ENCODE results near the gene NFATC1.
"Not testable (repeated sequence)": the region's sequence is repeated elsewhere in the genome, so short reads cannot be mapped to it uniquely, and the experiment has no call there.

NFATC1 gene

DNA sequence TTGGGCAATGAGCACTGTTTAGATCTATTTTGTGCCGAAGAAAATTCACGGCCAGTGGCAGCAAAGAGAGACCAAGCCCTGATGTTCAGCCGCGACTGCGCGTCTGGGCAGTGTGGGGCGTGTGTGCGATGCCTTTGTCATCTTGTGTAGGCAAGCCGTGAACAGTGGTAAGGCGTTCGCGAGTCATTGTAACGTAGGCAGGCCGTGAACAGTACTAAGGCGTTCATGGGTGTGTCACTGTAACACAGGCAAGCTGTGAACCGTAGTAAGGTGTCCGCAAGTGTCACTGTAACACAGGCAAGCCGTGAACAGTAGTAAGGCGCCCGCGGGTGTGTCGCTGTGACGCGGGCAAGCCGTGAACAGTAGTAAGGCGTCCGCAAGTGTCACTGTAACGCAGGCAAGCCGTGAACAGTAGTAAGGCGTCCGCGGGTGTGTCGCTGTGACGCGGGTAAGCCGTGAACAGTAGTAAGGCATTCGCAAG is 99.9 kb downstream of the NFATC1 start:
- peaks cover 10 to 26% of the 10 kb centered on the region in 2 donors for H3K4me1 ChIP-seq (ENCODE audit: control insufficient read depth in 1 of 2, insufficient read depth in 2 of 2, low read length in 2 of 2)
- peaks cover 0 to 13% of the 10 kb centered on the region in 2 donors for H3K36me3 ChIP-seq (ENCODE audit: control insufficient read depth in 1 of 2, insufficient read depth in 2 of 2, low read length in 2 of 2)
- H3K9me3 ChIP-seq (ENCODE audit: control insufficient read depth in 1 of 2, low read length in 2 of 2): peaks cover 0 to 12% of the 10 kb centered on the region in 2 donors
- no peak overlapping the region for H3K4me3 ChIP-seq (ENCODE audit: low read depth in 1 of 2, low read length in 2 of 2)
- no peak overlapping the region for H3K27ac ChIP-seq (ENCODE audit: low read length)
- no peaks in the 10 kb centered on the region for H3K27me3 ChIP-seq (ENCODE audit: low read depth, low read length)

DNA sequence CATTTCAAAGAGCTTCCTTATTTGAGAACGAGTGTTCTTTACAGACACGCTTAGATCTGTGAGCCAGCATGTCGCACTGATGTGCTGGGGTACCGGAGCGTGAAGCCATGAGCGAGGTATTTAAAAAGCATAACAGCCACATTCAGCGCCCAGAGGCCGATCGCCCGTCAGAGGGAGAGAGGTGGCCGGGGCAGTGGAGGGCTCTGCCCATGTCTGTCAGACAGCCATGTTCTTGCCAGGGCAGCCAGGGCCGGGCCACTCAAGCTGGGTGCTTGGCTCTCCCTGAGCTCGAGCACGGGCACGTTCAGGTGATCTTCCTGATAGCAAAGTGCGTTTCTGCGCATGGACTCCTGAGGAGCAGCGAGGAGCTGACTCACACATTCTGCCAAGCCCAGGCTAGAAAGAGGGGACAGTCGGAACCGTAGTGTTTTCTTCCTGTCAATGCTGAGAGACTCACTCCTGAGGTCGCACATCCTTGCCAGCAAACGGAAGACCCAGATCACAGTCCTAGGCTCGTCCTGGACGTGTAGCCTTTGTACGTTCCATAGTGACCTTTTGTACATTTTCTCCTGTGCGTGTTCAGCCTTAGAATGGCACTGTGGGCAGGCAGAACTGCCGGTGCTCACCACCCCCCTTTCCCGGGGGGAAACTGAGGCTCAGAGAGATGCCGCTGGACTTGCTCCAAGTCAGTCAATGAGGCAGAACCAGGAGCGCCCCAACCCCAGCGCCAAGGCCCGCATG is 100.7 kb downstream of the NFATC1 start:
- Histone ChIP-seq H3K27ac (ENCODE audit: low read length) (peak overlapping the region; percentile 72), H3K4me1 (ENCODE audit: control insufficient read depth in 1 of 2, insufficient read depth in 2 of 2, low read length in 2 of 2) (peaks cover 10 to 26% of the 10 kb centered on the region in 2 donors), H3K27me3 (ENCODE audit: low read depth, low read length) (no peaks in the 10 kb centered on the region), H3K4me3 (ENCODE audit: low read depth in 1 of 2, low read length in 2 of 2) (no peak overlapping the region), H3K9me3 (ENCODE audit: control insufficient read depth in 1 of 2, low read length in 2 of 2) (peaks cover 0 to 12% of the 10 kb centered on the region in 2 donors), H3K36me3 (ENCODE audit: control insufficient read depth in 1 of 2, insufficient read depth in 2 of 2, low read length in 2 of 2) (peaks cover 0 to 10% of the 10 kb centered on the region in 2 donors)

DNA sequence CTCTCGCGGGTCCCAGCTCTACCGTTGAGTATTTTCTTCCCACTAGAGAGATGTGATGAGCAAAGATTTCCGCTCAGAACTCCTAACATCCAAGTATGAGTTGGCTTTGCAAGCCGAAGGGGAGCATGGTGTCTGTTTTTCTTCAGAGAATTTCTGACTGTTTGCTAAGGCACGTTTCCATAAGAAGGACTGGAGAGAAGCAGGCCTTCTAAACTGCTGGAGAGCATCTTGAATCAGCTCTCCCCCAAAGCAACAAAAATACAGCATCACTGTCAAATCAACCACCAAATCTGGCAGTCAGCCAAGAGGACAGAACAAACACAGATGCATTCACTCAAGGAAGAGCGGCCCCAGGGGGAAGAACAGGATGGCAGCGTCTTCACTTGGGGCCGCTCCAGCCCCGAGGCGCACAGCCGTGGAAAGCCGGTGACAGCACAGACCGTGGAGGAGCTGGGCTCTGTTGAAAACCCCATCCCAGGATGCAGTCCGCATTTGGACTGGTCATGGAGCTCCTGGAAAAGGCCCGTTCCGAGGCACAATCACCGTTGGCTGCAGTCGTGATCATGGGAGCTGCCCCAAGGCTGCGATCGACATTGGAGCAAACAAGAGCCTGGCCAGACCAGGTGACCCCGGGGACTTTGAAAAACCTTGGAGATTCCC is 101.4 kb downstream of the NFATC1 start:
- H3K4me3 ChIP-seq (ENCODE audit: low read depth in 1 of 2, low read length in 2 of 2): peak overlapping the region in 1 of 2 donors; percentile 20
- H3K9me3 ChIP-seq (ENCODE audit: control insufficient read depth in 1 of 2, low read length in 2 of 2): peaks cover 0 to 12% of the 10 kb centered on the region in 2 donors
- peak overlapping the region; percentile 72 for H3K27ac ChIP-seq (ENCODE audit: low read length)
- H3K36me3 ChIP-seq (ENCODE audit: control insufficient read depth in 1 of 2, insufficient read depth in 2 of 2, low read length in 2 of 2): peaks cover 0 to 8% of the 10 kb centered on the region in 2 donors
- H3K27me3 ChIP-seq (ENCODE audit: low read depth, low read length): no peaks in the 10 kb centered on the region
- peaks cover 10 to 26% of the 10 kb centered on the region in 2 donors for H3K4me1 ChIP-seq (ENCODE audit: control insufficient read depth in 1 of 2, insufficient read depth in 2 of 2, low read length in 2 of 2)

DNA sequence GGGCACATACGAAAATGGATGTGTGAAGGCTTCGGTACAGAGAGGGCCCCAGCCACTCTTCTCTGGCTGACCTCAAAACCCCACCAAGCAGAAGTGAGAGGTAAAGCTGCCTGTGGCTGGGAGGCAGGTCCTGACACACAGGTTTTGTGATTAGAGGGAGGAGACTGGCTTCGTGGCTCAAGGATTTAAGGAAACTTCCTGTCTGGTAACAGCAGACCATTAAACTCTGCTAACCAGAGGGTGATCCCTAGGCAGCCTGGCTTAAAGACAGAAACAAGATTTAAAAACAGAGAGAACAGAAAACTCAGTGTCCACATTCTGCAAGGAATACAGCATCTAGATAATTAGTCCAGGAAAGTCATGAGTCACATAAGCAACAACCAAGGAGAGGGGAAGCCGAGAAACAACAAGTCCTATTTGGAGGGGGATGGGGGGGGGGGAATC is 101.9 kb downstream of the NFATC1 start:
- peaks cover 0 to 8% of the 10 kb centered on the region in 2 donors for H3K36me3 ChIP-seq (ENCODE audit: control insufficient read depth in 1 of 2, insufficient read depth in 2 of 2, low read length in 2 of 2)
- H3K4me3 ChIP-seq (ENCODE audit: low read depth in 1 of 2, low read length in 2 of 2): peak overlapping the region in 1 of 2 donors; percentile 20
- H3K27ac ChIP-seq (ENCODE audit: low read length): peak overlapping the region; percentile 72
- H3K27me3 ChIP-seq (ENCODE audit: low read depth, low read length): no peaks in the 10 kb centered on the region
- peaks cover 0 to 12% of the 10 kb centered on the region in 2 donors for H3K9me3 ChIP-seq (ENCODE audit: control insufficient read depth in 1 of 2, low read length in 2 of 2)
- H3K4me1 ChIP-seq (ENCODE audit: control insufficient read depth in 1 of 2, insufficient read depth in 2 of 2, low read length in 2 of 2): peaks cover 10 to 26% of the 10 kb centered on the region in 2 donors

DNA sequence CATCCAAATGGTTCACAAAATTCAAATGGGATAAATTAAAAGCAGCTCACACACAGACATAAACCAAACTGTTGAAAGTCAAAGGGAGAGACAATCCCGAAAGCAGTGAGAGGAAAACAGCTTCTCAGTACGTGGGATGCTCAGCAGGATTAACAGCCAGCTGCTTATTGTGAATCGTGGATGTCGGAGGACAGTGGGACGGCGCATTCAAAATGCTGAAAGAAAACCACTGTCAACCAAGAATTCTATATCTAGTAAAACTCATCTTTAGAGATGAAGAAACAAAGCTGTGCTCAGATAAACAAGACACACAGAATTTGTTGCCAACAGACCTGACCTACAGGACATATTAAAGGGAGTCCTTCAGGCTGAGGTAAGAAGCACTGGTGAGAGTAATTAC is 102.9 kb downstream of the NFATC1 start:
- peaks cover 0 to 4% of the 10 kb centered on the region in 2 donors for H3K36me3 ChIP-seq (ENCODE audit: control insufficient read depth in 1 of 2, insufficient read depth in 2 of 2, low read length in 2 of 2)
- no peak overlapping the region for H3K4me3 ChIP-seq (ENCODE audit: low read depth in 1 of 2, low read length in 2 of 2)
- H3K27me3 ChIP-seq (ENCODE audit: low read depth, low read length): no peaks in the 10 kb centered on the region
- H3K9me3 ChIP-seq (ENCODE audit: control insufficient read depth in 1 of 2, low read length in 2 of 2): peaks cover 0 to 12% of the 10 kb centered on the region in 2 donors
- peaks cover 10 to 26% of the 10 kb centered on the region in 2 donors for H3K4me1 ChIP-seq (ENCODE audit: control insufficient read depth in 1 of 2, insufficient read depth in 2 of 2, low read length in 2 of 2)
- H3K27ac ChIP-seq (ENCODE audit: low read length): no peak overlapping the region

DNA sequence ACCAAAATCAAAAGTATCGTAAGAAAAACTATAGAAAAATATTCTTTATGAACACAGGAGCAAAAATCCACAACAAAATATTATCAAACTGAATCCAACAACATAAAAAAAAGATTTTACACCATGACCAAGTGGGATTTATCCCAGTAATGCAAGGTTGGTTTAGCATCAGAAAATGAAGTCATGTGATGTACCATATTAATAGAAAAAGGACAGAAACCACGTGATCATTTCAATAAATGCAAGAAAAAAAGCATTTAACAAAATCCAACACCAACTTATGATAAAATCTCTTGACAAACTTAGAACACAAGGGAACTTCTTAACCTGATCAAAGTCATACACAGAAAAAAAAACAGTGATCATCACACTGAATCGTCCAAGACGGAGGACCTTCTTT is 105.3 kb downstream of the NFATC1 start:
- peaks cover 0 to 12% of the 10 kb centered on the region in 2 donors for H3K9me3 ChIP-seq (ENCODE audit: control insufficient read depth in 1 of 2, low read length in 2 of 2)
- no peaks in the 10 kb centered on the region for H3K27me3 ChIP-seq (ENCODE audit: low read depth, low read length)

DNA sequence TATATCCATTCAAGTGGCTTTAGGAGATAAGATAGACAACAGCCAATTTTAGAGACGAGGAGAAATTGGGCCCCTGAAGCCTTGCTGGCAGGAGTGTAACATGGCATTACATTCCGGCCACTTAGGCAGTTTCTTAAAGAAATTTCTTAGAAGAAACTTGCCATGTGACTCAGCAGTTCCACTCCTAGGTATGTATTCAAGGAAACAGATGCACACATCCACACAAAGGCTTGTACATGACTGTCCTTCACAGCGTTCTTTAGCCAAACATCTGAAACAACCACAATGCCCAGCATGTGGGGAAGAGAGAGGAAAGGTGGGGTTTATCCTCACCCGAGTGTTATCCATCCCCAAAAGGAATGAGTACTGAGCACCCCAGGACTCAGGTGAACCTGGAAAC is 107.1 kb downstream of the NFATC1 start:
- Histone ChIP-seq H3K36me3 (ENCODE audit: control insufficient read depth in 1 of 2, insufficient read depth in 2 of 2, low read length in 2 of 2) (no peaks in the 10 kb centered on the region), H3K27me3 (ENCODE audit: low read depth, low read length) (no peaks in the 10 kb centered on the region), H3K4me3 (ENCODE audit: low read depth in 1 of 2, low read length in 2 of 2) (no peak overlapping the region), H3K27ac (ENCODE audit: low read length) (no peak overlapping the region), H3K9me3 (ENCODE audit: control insufficient read depth in 1 of 2, low read length in 2 of 2) (peaks cover 0 to 12% of the 10 kb centered on the region in 2 donors), H3K4me1 (ENCODE audit: control insufficient read depth in 1 of 2, insufficient read depth in 2 of 2, low read length in 2 of 2) (peaks cover 0 to 20% of the 10 kb centered on the region in 2 donors)

More for the DNA sequence above, 105.3 kb downstream of the NFATC1 start:
- H3K36me3 ChIP-seq (ENCODE audit: control insufficient read depth in 1 of 2, insufficient read depth in 2 of 2, low read length in 2 of 2): no peaks in the 10 kb centered on the region
- no peak overlapping the region for H3K4me3 ChIP-seq (ENCODE audit: low read depth in 1 of 2, low read length in 2 of 2)
- H3K27ac ChIP-seq (ENCODE audit: low read length): no peak overlapping the region
- H3K4me1 ChIP-seq (ENCODE audit: control insufficient read depth in 1 of 2, insufficient read depth in 2 of 2, low read length in 2 of 2): peaks cover 10 to 23% of the 10 kb centered on the region in 2 donors

DNA sequence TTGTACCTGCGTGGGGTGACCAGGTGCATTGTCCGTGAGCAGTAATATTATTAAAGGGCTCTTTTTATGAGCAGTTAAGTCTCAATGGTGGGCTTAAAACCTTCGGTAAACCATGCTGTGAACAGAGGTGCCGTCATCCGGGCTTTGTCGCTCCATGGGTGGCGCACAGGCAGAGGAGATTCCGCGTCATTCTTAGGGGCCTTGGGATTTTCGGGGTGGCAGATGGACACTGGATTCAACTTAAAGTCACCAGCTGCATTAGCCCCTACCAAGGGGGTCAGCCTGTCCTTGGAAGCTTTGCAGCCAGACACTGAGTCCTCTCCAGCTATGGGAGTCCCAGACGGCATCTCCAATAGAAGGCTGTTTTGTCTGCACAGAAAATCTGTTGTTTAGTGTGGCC is 107.7 kb downstream of the NFATC1 start:
- Histone ChIP-seq H3K4me1 (ENCODE audit: control insufficient read depth in 1 of 2, insufficient read depth in 2 of 2, low read length in 2 of 2) (peaks cover 0 to 25% of the 10 kb centered on the region in 2 donors), H3K27me3 (ENCODE audit: low read depth, low read length) (no peaks in the 10 kb centered on the region), H3K36me3 (ENCODE audit: control insufficient read depth in 1 of 2, insufficient read depth in 2 of 2, low read length in 2 of 2) (no peaks in the 10 kb centered on the region)

DNA sequence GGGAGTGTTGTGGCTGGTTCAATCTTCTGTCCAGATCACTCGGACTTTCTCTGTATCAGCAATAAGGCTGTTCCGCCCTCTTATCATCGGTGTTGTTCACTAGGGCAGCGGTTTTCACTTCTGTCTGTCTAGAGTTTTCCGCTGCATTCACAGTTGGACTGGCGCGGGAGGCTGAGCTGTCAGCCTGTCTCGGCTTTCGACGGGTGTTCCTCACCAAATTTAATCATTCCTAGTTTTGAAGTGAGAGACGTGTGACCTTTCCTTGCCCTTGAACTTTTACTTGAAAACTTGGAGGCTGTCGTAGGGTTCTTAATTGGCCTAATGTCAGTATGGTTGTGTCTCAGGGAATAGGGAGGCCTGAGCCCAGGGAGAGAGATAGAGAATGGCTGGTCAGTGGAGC is 108.3 kb downstream of the NFATC1 start:
- Histone ChIP-seq H3K27me3 (ENCODE audit: low read depth, low read length) (no peaks in the 10 kb centered on the region), H3K9me3 (ENCODE audit: control insufficient read depth in 1 of 2, low read length in 2 of 2) (peaks cover 0 to 5% of the 10 kb centered on the region in 2 donors), H3K27ac (ENCODE audit: low read length) (no peak overlapping the region), H3K4me3 (ENCODE audit: low read depth in 1 of 2, low read length in 2 of 2) (no peak overlapping the region), H3K36me3 (ENCODE audit: control insufficient read depth in 1 of 2, insufficient read depth in 2 of 2, low read length in 2 of 2) (no peaks in the 10 kb centered on the region), H3K4me1 (ENCODE audit: control insufficient read depth in 1 of 2, insufficient read depth in 2 of 2, low read length in 2 of 2) (peaks cover 0 to 27% of the 10 kb centered on the region in 2 donors)

More for the DNA sequence above, 107.7 kb downstream of the NFATC1 start:
- H3K27ac ChIP-seq (ENCODE audit: low read length): no peak overlapping the region
- no peak overlapping the region for H3K4me3 ChIP-seq (ENCODE audit: low read depth in 1 of 2, low read length in 2 of 2)
- peaks cover 0 to 11% of the 10 kb centered on the region in 2 donors for H3K9me3 ChIP-seq (ENCODE audit: control insufficient read depth in 1 of 2, low read length in 2 of 2)

DNA sequence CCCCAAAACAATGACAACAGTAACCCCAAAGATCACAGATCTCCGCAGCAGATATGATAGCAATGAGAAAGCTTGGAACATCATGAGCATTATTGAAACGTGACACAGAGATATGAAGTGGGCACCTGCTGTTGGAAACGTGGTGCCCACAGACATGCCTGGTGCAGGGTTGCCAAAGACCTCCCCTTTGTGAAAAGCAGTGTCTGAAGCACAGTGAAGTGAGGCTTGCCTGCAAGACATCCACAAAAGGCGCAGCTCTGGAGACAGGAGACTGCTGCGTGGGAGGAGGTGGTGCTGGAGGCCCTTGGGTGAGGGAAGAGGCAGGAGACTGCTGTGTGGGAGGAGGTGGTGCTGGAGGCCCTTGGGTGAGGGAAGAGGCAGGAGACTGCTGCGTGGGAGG is 108.8 kb downstream of the NFATC1 start:
- H3K9me3 ChIP-seq (ENCODE audit: control insufficient read depth in 1 of 2, low read length in 2 of 2); H3K27me3 ChIP-seq (ENCODE audit: low read depth, low read length); H3K4me3 ChIP-seq (ENCODE audit: low read depth in 1 of 2, low read length in 2 of 2); H3K36me3 ChIP-seq (ENCODE audit: control insufficient read depth in 1 of 2, insufficient read depth in 2 of 2, low read length in 2 of 2); H3K27ac ChIP-seq (ENCODE audit: low read length): not testable (repeated sequence)
- H3K4me1 ChIP-seq (ENCODE audit: control insufficient read depth in 1 of 2, insufficient read depth in 2 of 2, low read length in 2 of 2): peaks cover 0 to 27% of the 10 kb centered on the region in 2 donors

DNA sequence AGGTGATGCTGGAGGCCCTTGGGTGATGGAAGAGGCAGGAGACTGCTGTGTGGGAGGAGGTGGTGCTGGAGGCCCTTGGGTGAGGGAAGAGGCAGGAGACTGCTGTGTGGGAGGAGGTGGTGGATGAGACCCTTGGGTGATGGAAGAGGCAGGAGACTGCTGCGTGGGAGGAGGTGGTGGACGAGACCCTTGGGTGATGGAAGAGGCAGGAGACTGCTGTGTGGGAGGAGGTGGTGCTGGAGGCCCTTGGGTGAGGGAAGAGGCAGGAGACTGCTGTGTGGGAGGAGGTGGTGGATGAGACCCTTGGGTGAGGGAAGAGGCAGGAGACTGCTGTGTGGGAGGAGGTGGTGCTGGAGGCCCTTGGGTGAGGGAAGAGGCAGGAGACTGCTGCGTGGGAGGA is 109.7 kb downstream of the NFATC1 start:
- not testable (repeated sequence) for H3K4me3 ChIP-seq (ENCODE audit: low read depth in 1 of 2, low read length in 2 of 2); H3K27ac ChIP-seq (ENCODE audit: low read length); H3K36me3 ChIP-seq (ENCODE audit: control insufficient read depth in 1 of 2, insufficient read depth in 2 of 2, low read length in 2 of 2); H3K27me3 ChIP-seq (ENCODE audit: low read depth, low read length); H3K9me3 ChIP-seq (ENCODE audit: control insufficient read depth in 1 of 2, low read length in 2 of 2)
- H3K4me1 ChIP-seq (ENCODE audit: control insufficient read depth in 1 of 2, insufficient read depth in 2 of 2, low read length in 2 of 2): peaks cover 0 to 27% of the 10 kb centered on the region in 2 donors
